Rectal smooth muscle tissue (tissue), 1 donor: ENCODE results near the gene SGCB.
A peak's percentile ranks its signal among the peaks of the same experiment; 100 is the strongest.
"Not testable (repeated sequence)": the region's sequence is repeated elsewhere in the genome, so short reads cannot be mapped to it uniquely, and the experiment has no call there.

Experiments
- H3K27ac ChIP-seq: one replicate; pipeline ENCODE4 v1.7.0; 2013; ENCODE audit warnings: low read depth, low read length, inconsistent platforms
- H3K27me3 ChIP-seq: one replicate; pipeline ENCODE4 v1.7.0; 2013; ENCODE audit warnings: low read length; ENCODE audit not compliant: control insufficient read depth, insufficient read depth
- H3K36me3 ChIP-seq: one replicate; pipeline ENCODE4 v1.7.0; 2013; ENCODE audit warnings: low read length; ENCODE audit not compliant: control insufficient read depth, insufficient read depth
- H3K4me1 ChIP-seq: one replicate; pipeline ENCODE4 v1.7.0; 2013; ENCODE audit warnings: low read length; ENCODE audit not compliant: control insufficient read depth, insufficient read depth
- H3K4me3 ChIP-seq: one replicate; pipeline ENCODE4 v1.7.0; 2013; ENCODE audit warnings: low read length
- H3K9ac ChIP-seq: one replicate; pipeline ENCODE4 v1.7.0; 2013; ENCODE audit warnings: low read length

Gene SGCB

GRCh38 chr4:52038103-52038912 lies at the start of gene SGCB:
TSS of gene SGCB (minus strand) at chr4:52038299. CDS start at chr4:52038259, 40 bp downstream.
- H3K27ac ChIP-seq = peak within 1 kb of the TSS; percentile 46
- H3K4me1 ChIP-seq = peaks cover 10% of the 10 kb centered on the region
- peak within 1 kb of the TSS; percentile 86 for H3K4me3 ChIP-seq
- H3K27me3 ChIP-seq = no peaks in the 10 kb centered on the region
- H3K36me3 ChIP-seq = no peaks in the 10 kb centered on the region
- peak within 1 kb of the TSS; percentile 47 for H3K9ac ChIP-seq

- not testable (repeated sequence) for H3K4me3 ChIP-seq, H3K36me3 ChIP-seq, H3K27me3 ChIP-seq, H3K27ac ChIP-seq, H3K4me1 ChIP-seq, H3K9ac ChIP-seq
These were observed 48.3 kb upstream of the SGCB start for GRCh38 chr4:52086425-52086824.

GRCh38 chr4:52081216-52081615 lies 43.1 kb upstream of the SGCB start:
- Histone ChIP-seq H3K4me1 (no peaks in the 10 kb centered on the region), H3K27me3 (no peaks in the 10 kb centered on the region), H3K36me3 (no peaks in the 10 kb centered on the region), H3K27ac (no peak overlapping the region), H3K4me3 (no peak overlapping the region), H3K9ac (no peak overlapping the region)

- no peak overlapping the region for H3K27ac ChIP-seq
- no peak overlapping the region for H3K9ac ChIP-seq
- no peak overlapping the region for H3K4me3 ChIP-seq
- H3K27me3 ChIP-seq = no peaks in the 10 kb centered on the region
- no peaks in the 10 kb centered on the region for H3K4me1 ChIP-seq
- H3K36me3 ChIP-seq = no peaks in the 10 kb centered on the region
These were observed 41.6 kb upstream of the SGCB start for GRCh38 chr4:52079659-52080058.

GRCh38 chr4:52076731-52077130 lies 38.6 kb upstream of the SGCB start:
- peak overlapping the region; percentile 18 for H3K4me3 ChIP-seq
- H3K36me3 ChIP-seq = no peaks in the 10 kb centered on the region
- H3K27ac ChIP-seq = no peak overlapping the region
- H3K9ac ChIP-seq = no peak overlapping the region
- no peaks in the 10 kb centered on the region for H3K27me3 ChIP-seq
- no peaks in the 10 kb centered on the region for H3K4me1 ChIP-seq

- no peaks in the 10 kb centered on the region for H3K36me3 ChIP-seq
- H3K4me3 ChIP-seq = no peak overlapping the region
- no peaks in the 10 kb centered on the region for H3K27me3 ChIP-seq
- no peak overlapping the region for H3K27ac ChIP-seq
- H3K9ac ChIP-seq = no peak overlapping the region
- no peaks in the 10 kb centered on the region for H3K4me1 ChIP-seq
These were observed 33.9 kb upstream of the SGCB start for GRCh38 chr4:52071791-52072546.

- Histone ChIP-seq H3K4me1 (no peaks in the 10 kb centered on the region), H3K4me3 (no peak overlapping the region), H3K9ac (no peak overlapping the region), H3K27ac (no peak overlapping the region), H3K36me3 (no peaks in the 10 kb centered on the region), H3K27me3 (no peaks in the 10 kb centered on the region)
These were observed 31.5 kb upstream of the SGCB start for GRCh38 chr4:52069571-52069970.

- no peaks in the 10 kb centered on the region for H3K27me3 ChIP-seq
- H3K27ac ChIP-seq = no peak overlapping the region
- no peak overlapping the region for H3K4me3 ChIP-seq
- H3K9ac ChIP-seq = no peak overlapping the region
- no peaks in the 10 kb centered on the region for H3K36me3 ChIP-seq
- no peaks in the 10 kb centered on the region for H3K4me1 ChIP-seq
These were observed 21.3 kb upstream of the SGCB start for GRCh38 chr4:52059372-52059771.

GRCh38 chr4:52058275-52058674 lies 20.2 kb upstream of the SGCB start:
- H3K4me3 ChIP-seq = no peak overlapping the region
- no peaks in the 10 kb centered on the region for H3K36me3 ChIP-seq
- no peaks in the 10 kb centered on the region for H3K27me3 ChIP-seq
- H3K4me1 ChIP-seq = no peaks in the 10 kb centered on the region
- no peak overlapping the region for H3K27ac ChIP-seq
- no peak overlapping the region for H3K9ac ChIP-seq

GRCh38 chr4:52057196-52057595 lies 19.1 kb upstream of the SGCB start:
- no peak overlapping the region for H3K4me3 ChIP-seq
- no peak overlapping the region for H3K27ac ChIP-seq
- H3K27me3 ChIP-seq = peaks cover 1% of the 10 kb centered on the region
- no peaks in the 10 kb centered on the region for H3K4me1 ChIP-seq
- no peak overlapping the region for H3K9ac ChIP-seq
- H3K36me3 ChIP-seq = no peaks in the 10 kb centered on the region

- Histone ChIP-seq H3K36me3 (no peaks in the 10 kb centered on the region), H3K4me3 (no peak overlapping the region), H3K27me3 (peaks cover 4% of the 10 kb centered on the region), H3K27ac (no peak overlapping the region), H3K4me1 (no peaks in the 10 kb centered on the region), H3K9ac (no peak overlapping the region)
These were observed 16.2 kb upstream of the SGCB start for GRCh38 chr4:52054254-52054653.

GRCh38 chr4:52052475-52052780 lies 14.3 kb upstream of the SGCB start:
- H3K9ac ChIP-seq = no peak overlapping the region
- peaks cover 4% of the 10 kb centered on the region for H3K27me3 ChIP-seq
- no peaks in the 10 kb centered on the region for H3K4me1 ChIP-seq
- no peaks in the 10 kb centered on the region for H3K36me3 ChIP-seq
- H3K4me3 ChIP-seq = peak overlapping the region; percentile 84
- no peak overlapping the region for H3K27ac ChIP-seq
